ENCODE data around the gene CCR5AS.

The CCR5AS gene

DNA sequence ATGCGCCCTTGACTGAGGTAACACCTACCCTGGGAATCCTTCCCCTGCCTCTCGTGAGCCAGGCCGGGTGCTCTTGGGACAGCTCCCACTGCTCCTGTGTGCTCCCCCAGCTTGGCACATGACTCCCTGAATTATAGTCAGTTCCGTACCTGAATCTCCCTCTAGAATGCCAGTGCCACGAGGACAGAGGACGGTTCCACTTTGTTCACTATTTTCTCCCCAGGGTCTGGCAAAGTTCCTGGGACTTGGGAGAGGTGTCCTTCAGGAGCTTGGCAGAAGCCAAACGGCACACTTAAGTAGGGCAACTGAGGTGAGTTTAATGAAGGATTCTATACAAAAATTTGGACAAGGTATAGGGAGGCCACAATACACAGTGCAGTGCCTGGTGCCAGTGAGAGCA is 9.8 kb downstream of the CCR5AS start:
- H3K9ac ChIP-seq (ENCODE audit: low read length in 3 of 3) = no peak overlapping the region
- H3K27ac ChIP-seq (ENCODE audit: low read depth in 2 of 2, low read length in 2 of 2) = no peak overlapping the region
- FAIRE-seq = no peak
- H3K9me3 ChIP-seq (ENCODE audit: control insufficient read depth in 2 of 3, insufficient read depth in 1 of 3, low read length in 3 of 3) = no peaks in the 10 kb centered on the region
- no peaks in the 10 kb centered on the region for H3K27me3 ChIP-seq (ENCODE audit: control insufficient read depth, insufficient read depth, low read length)
- intact Hi-C loops (cut with DNase I) = no loop called here
- no peak overlapping the region for H3K4me3 ChIP-seq (ENCODE audit: low read length in 3 of 3)
- DNase-seq = no peak
- no peaks in the 10 kb centered on the region for H3K4me1 ChIP-seq (ENCODE audit: control insufficient read depth in 2 of 3, insufficient read depth in 2 of 3, low read depth in 1 of 3, low read length in 3 of 3)
- TF ChIP-seq, protein P1, sequence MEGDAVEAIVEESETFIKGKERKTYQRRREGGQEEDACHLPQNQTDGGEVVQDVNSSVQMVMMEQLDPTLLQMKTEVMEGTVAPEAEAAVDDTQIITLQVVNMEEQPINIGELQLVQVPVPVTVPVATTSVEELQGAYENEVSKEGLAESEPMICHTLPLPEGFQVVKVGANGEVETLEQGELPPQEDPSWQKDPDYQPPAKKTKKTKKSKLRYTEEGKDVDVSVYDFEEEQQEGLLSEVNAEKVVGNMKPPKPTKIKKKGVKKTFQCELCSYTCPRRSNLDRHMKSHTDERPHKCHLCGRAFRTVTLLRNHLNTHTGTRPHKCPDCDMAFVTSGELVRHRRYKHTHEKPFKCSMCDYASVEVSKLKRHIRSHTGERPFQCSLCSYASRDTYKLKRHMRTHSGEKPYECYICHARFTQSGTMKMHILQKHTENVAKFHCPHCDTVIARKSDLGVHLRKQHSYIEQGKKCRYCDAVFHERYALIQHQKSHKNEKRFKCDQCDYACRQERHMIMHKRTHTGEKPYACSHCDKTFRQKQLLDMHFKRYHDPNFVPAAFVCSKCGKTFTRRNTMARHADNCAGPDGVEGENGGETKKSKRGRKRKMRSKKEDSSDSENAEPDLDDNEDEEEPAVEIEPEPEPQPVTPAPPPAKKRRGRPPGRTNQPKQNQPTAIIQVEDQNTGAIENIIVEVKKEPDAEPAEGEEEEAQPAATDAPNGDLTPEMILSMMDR (IDR thresholded peaks at IDR 0.05; ENCODE audit: borderline replicate concordance, extremely low read depth, insufficient read depth) = no peak
- no peaks in the 10 kb centered on the region for H3K36me3 ChIP-seq (ENCODE audit: control insufficient read depth in 2 of 3, insufficient read depth in 3 of 3, low read length in 3 of 3)

DNA sequence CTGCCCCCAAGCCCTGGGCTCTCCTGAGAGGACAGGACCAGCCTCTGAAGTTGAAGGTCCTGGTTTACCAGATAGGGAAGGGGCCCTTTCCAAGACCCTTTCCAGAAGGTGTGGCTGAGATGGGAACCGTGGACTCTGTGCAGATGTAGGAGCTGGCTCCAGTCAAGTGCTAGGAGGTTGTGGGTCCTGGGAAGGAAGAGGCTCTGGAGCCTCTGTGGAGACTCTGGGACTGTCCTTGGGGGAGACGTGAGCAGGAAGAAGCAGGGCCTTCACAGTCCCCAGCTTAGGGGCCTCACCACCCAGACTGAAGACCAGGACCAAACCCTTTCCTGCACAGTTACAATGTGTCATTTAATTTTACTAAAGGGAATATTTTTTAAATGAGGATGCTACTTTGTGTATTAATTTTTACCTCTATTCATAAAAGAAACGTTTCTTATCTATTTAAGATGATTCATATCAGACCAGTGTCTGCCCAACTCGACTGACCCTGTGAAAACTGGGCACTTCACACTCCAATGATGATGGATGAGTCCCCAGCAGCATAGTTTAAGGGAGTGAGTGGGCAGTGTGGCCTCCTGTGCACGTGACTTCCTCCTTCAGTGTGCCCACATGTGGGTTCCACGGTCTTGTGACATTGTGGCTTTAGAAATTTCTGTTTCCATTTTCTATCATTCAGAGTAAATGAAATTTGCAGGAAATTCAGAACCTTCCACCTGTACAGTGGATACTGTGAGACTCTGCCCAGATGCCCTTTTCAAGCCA is 10.9 kb downstream of the CCR5AS start:
- no peaks in the 10 kb centered on the region for H3K36me3 ChIP-seq (ENCODE audit: control insufficient read depth in 2 of 3, insufficient read depth in 3 of 3, low read length in 3 of 3)
- intact Hi-C loops (cut with DNase I) = no loop called here
- H3K4me3 ChIP-seq (ENCODE audit: low read length in 3 of 3) = no peak overlapping the region
- no peak overlapping the region for H3K9ac ChIP-seq (ENCODE audit: low read length in 3 of 3)
- DNase-seq = peak in 1 of 5 donors; percentile 23
- FAIRE-seq = no peak
- H3K9me3 ChIP-seq (ENCODE audit: control insufficient read depth in 2 of 3, insufficient read depth in 1 of 3, low read length in 3 of 3) = no peaks in the 10 kb centered on the region
- H3K27ac ChIP-seq (ENCODE audit: low read depth in 2 of 2, low read length in 2 of 2) = no peak overlapping the region
- TF ChIP-seq, protein P1 (IDR thresholded peaks at IDR 0.05; ENCODE audit: borderline replicate concordance, extremely low read depth, insufficient read depth) = no peak
- no peaks in the 10 kb centered on the region for H3K27me3 ChIP-seq (ENCODE audit: control insufficient read depth, insufficient read depth, low read length)
- no peaks in the 10 kb centered on the region for H3K4me1 ChIP-seq (ENCODE audit: control insufficient read depth in 2 of 3, insufficient read depth in 2 of 3, low read depth in 1 of 3, low read length in 3 of 3)

DNA sequence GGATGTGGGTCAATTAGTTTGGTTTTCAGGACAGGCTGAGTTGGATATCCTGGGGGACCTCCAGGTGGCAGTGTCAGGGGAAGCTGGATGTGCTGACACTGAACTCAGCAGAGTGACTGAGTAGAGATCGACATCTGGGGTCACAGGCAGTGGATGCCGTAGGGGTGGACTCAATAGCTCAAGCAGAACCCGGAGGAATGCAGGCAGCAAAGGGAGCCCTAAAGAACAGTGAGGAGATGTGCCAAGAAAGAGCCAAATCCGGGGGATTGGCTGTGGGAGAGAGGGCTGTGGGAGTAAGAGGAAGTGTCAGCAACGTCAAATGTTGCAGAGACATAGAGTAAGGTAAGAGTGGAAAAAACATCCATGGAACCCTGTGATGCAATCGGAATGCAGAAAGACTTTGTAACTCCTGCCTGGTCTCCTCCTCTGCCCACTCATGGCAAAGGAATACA is 11.6 kb downstream of the CCR5AS start:
- no peak overlapping the region for H3K4me3 ChIP-seq (ENCODE audit: low read length in 3 of 3)
- FAIRE-seq (no peak), DNase-seq (no peak)
- TF ChIP-seq, protein P1 (IDR thresholded peaks at IDR 0.05; ENCODE audit: borderline replicate concordance, extremely low read depth, insufficient read depth) = no peak
- H3K9me3 ChIP-seq (ENCODE audit: control insufficient read depth in 2 of 3, insufficient read depth in 1 of 3, low read length in 3 of 3) = no peaks in the 10 kb centered on the region
- H3K36me3 ChIP-seq (ENCODE audit: control insufficient read depth in 2 of 3, insufficient read depth in 3 of 3, low read length in 3 of 3) = no peaks in the 10 kb centered on the region
- intact Hi-C loops (cut with DNase I) = no loop called here
- H3K27ac ChIP-seq (ENCODE audit: low read depth in 2 of 2, low read length in 2 of 2) = no peak overlapping the region
- H3K27me3 ChIP-seq (ENCODE audit: control insufficient read depth, insufficient read depth, low read length) = no peaks in the 10 kb centered on the region
- H3K4me1 ChIP-seq (ENCODE audit: control insufficient read depth in 2 of 3, insufficient read depth in 2 of 3, low read depth in 1 of 3, low read length in 3 of 3) = no peaks in the 10 kb centered on the region
- no peak overlapping the region for H3K9ac ChIP-seq (ENCODE audit: low read length in 3 of 3)

All from kidney (tissue), 13 donors.